Endothelial cell of umbilical vein (primary cell): ENCODE results near the gene CDH22. TPM values are rescaled to one million over a fixed set of nuclear protein-coding genes. Genes with fewer than 3 reads are reported as not detected.

Experiments used
- BruUV-seq: library from RNA; stranded (reverse); fragments of 400-500 nt; replicated peaks from 2 replicates; lab custom pipeline; 2021; lab: Mats Ljungman, UMichigan
- CTCF ChIA-PET: fragments of 300-600, 350-600 bp; sonication (Branson Sonifier 250); formaldehyde crosslinking; loops from one replicate; lab custom pipeline; 2021; ENCODE audit warnings: antibody characterized with exemption, inconsistent platforms; lab: Charles Lee
- POLR2A ChIA-PET: fragments of 300-600, 350-600 bp; sonication (Branson Sonifier 250); formaldehyde crosslinking; loops from one replicate; lab custom pipeline; 2021; ENCODE audit warnings: antibody characterized with exemption, inconsistent platforms; lab: Charles Lee
- DNase-seq: peaks from one replicate; pipeline ENCODE4 v3.0.0-alpha.2; 2011; ENCODE audit warnings: low read depth, low spot score
- FAIRE-seq: peaks from 2 replicates; lab custom pipeline; 2011; peaks lifted over from hg19 to GRCh38; lab: Jason Lieb, UNC
- H2AFZ ChIP-seq: 2 replicates; pipeline ENCODE4 v1.6.0; 2012; ENCODE audit warnings: low read depth, low read length, control low read depth, inconsistent platforms
- H3K27ac ChIP-seq: 2 replicates; pipeline ENCODE4 v1.5.1; 2011; ENCODE audit warnings: low read depth, mild to moderate bottlenecking, control low read depth, low read length, moderate library complexity; ENCODE audit not compliant: insufficient read depth
- H3K27me3 ChIP-seq, 2 experiments: 2 replicates each; pipeline versions ENCODE4 v1.6.0 to v1.6.1; 2011; ENCODE audit warnings: low read length in 2 of 2, mixed read lengths in 1 of 2; ENCODE audit not compliant: control insufficient read depth in 2 of 2, insufficient read depth in 2 of 2
- H3K36me3 ChIP-seq, 2 experiments: 2 replicates in 1 of 2; 3 replicates in 1 of 2; pipeline ENCODE4 v1.5.1; 2011; ENCODE audit warnings: low read length in 2 of 2, mild to moderate bottlenecking in 1 of 2, moderate library complexity in 1 of 2; ENCODE audit not compliant: control insufficient read depth in 2 of 2, insufficient read depth in 2 of 2; ENCODE audit errors: extremely low read depth in 1 of 2
- H3K4me1 ChIP-seq: 3 replicates; pipeline ENCODE4 v1.5.1; 2011; ENCODE audit warnings: mild to moderate bottlenecking, low read length; ENCODE audit not compliant: control insufficient read depth, insufficient read depth; ENCODE audit errors: extremely low read depth
- H3K4me2 ChIP-seq: 2 replicates; pipeline ENCODE4 v1.6.1; 2011; ENCODE audit warnings: low read length, control low read depth, mixed read lengths; ENCODE audit not compliant: insufficient read depth
- H3K4me3 ChIP-seq, 3 experiments: fragments of 200-600 bp in 1 of 3; sonication (generic), shearing (Covaris generic) in 1 of 3; replicated peaks in 1 of 3; 2 replicates each; pipeline ENCODE4 v1.5.1; 2011 to 2016; ENCODE audit warnings: control low read depth in 3 of 3, low read length in 3 of 3, mild to moderate bottlenecking in 2 of 3, inconsistent platforms in 1 of 3, low read depth in 1 of 3, moderate library complexity in 1 of 3; ENCODE audit not compliant: insufficient read depth in 1 of 3
- H3K79me2 ChIP-seq: 2 replicates; pipeline ENCODE4 v1.6.0; 2012; ENCODE audit warnings: low read length, inconsistent platforms; ENCODE audit not compliant: control insufficient read depth, insufficient read depth
- H3K9ac ChIP-seq: replicated peaks from 2 replicates; pipeline ENCODE3; 2011; ENCODE audit warnings: low read length, control low read depth; ENCODE audit not compliant: insufficient read depth; ENCODE audit errors: extremely low read depth
- H3K9me1 ChIP-seq: replicated peaks from 3 replicates; pipeline ENCODE4 v1.6.0; 2011; ENCODE audit warnings: mild to moderate bottlenecking, low read length; ENCODE audit not compliant: control insufficient read depth, insufficient read depth; ENCODE audit errors: extremely low read depth
- H3K9me3 ChIP-seq: replicated peaks from 2 replicates; pipeline ENCODE4 v1.5.1; 2012; ENCODE audit warnings: low read length, inconsistent platforms; ENCODE audit not compliant: control insufficient read depth, insufficient read depth
- H4K20me1 ChIP-seq: replicated peaks from 2 replicates; pipeline ENCODE3; 2011; ENCODE audit warnings: mild to moderate bottlenecking, low read length; ENCODE audit not compliant: control insufficient read depth, insufficient read depth; ENCODE audit errors: extremely low read depth
- EZH2 ChIP-seq: IDR thresholded peaks from 2 replicates; pipeline ENCODE4 v1.6.1; 2012; ENCODE audit warnings: borderline replicate concordance, low read depth, mild to moderate bottlenecking, moderate library complexity, low read length, inconsistent platforms; ENCODE audit not compliant: severe bottlenecking
- FOS ChIP-seq: IDR thresholded peaks from 2 replicates; pipeline ENCODE4 v1.6.1; 2011; ENCODE audit warnings: mild to moderate bottlenecking, low read length, moderate library complexity, borderline replicate concordance; ENCODE audit not compliant: insufficient read depth
- GATA2 ChIP-seq: IDR thresholded peaks from 2 replicates; pipeline ENCODE4 v1.7.0; 2011; ENCODE audit warnings: low read depth, mild to moderate bottlenecking, moderate library complexity, mixed read lengths, low read length; ENCODE audit not compliant: insufficient read length, insufficient read depth
- JUN ChIP-seq: IDR thresholded peaks from 2 replicates; pipeline ENCODE4 v1.6.1; 2011; ENCODE audit warnings: borderline replicate concordance, low read depth; ENCODE audit not compliant: insufficient read length, insufficient read depth
- MAX ChIP-seq: IDR thresholded peaks from 2 replicates; pipeline ENCODE4 v1.6.1; 2011; ENCODE audit not compliant: insufficient read depth, insufficient read length
- MYC ChIP-seq: IDR thresholded peaks from one replicate; pipeline ENCODE4 v1.6.1; 2011; ENCODE audit warnings: mild to moderate bottlenecking, low read depth, low read length
- POLR2A ChIP-seq: IDR thresholded peaks from 2 replicates; pipeline ENCODE4 v1.6.1; 2012; ENCODE audit warnings: low read depth, mild to moderate bottlenecking, control low read depth, low read length
- POLR2AphosphoS5 ChIP-seq: IDR thresholded peaks from 2 replicates; pipeline ENCODE4 v1.6.1; 2012; ENCODE audit warnings: low read depth, mild to moderate bottlenecking, control low read depth, low read length, moderate library complexity; ENCODE audit not compliant: insufficient read depth
- dilution Hi-C: fragments of 300-500 bp; cut with MboI; formaldehyde crosslinking; loops from one replicate; pipeline ENCODE4 v1.15.0; 2019; ENCODE audit warnings: low sequenced_read_pairs; ENCODE audit not compliant: extremely low pct_ligation_motif_present
- intact Hi-C: fragments of 100-400 bp; cut with micrococcal nuclease; formaldehyde crosslinking; loops from one replicate; pipeline ENCODE4 v1.10.0; 2022
- polyA plus RNA-seq, 4 experiments: library from polyadenylated mRNA; depleted of rRNA in 3 of 4; stranded (reverse) in 3 of 4; unstranded in 1 of 4; fragments of >200 nt; gene quantifications; 2 replicates each; pipeline versions ENCODE4 v1.2.1 to v1.2.3, GENCODE V29; 2011 to 2012; ENCODE audit warnings: missing spikeins in 1 of 4
- total RNA-seq: library from RNA; stranded (reverse); gene quantifications from 2 replicates; pipeline ENCODE4 v1.2.3, GENCODE V29; 2021
- TF ChIP-seq, protein P1 (sequence below), 2 donors: IDR thresholded peaks; 1 replicate in 1 of 2; 2 replicates in 1 of 2; pipeline ENCODE4 v1.5.1; 2011; ENCODE audit warnings: low read length in 2 of 2, mild to moderate bottlenecking in 2 of 2, moderate library complexity in 2 of 2, control low read depth in 1 of 2, inconsistent platforms in 1 of 2, low read depth in 1 of 2; ENCODE audit not compliant: insufficient read depth in 1 of 2; ENCODE audit errors: extremely low read depth in 1 of 2

The CDH22 gene
- total and polyA plus RNA-seq, 2 donors (not counting 3 experiments of a cell fraction or from before 2014, with no cell fraction given): not detected

DNA sequence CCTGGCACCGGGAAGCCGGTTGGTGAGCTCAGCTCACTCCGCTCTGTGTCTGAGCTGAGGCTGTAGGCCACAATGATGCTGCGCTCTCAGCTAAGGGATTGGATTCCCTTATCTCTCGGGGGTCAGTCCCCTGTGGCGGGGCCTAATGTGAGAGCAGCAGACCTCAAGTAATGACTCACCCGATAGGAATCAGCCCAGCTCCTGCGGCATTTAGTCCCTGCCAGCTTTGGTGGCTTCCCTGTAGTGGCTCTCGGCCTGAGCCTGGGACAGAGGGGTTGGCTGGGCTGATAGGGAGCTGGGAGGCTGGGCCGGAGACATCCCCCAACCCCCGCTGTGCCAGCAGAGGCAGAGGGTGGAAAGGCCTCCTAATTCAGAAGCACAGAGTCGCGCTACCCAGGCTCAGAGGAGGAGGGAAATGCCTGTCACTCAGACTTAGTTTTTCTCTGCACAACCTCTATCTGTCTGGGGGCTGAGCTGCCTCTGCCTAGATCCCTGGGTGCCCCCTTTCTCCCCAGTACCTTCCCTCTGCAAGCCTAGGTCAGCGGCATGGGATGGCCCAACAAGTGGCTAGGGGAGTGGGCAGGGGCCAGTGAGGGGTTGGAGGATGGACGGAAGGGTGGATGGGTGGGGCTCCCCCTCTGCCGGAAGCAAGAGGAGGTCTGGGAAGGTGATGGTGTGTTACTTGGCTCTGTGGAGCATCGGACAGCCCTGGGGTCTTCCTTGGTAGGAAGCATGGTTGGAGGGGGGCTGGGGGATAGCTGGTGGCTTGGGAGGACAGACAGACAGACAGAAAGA is 92.2 kb downstream of the CDH22 start:
- CTCF ChIA-PET: interaction anchor here (0.7 kb wide), 1 partner anchor 91 kb away, joined by 3 read pairs; no protein-coding TSS in a partner anchor
- no TSS peak for BruUV-seq
- no peaks in the 10 kb centered on the region for H3K9me1 ChIP-seq
- no peak overlapping the region for H2AFZ ChIP-seq
- H3K27ac ChIP-seq: no peak overlapping the region
- H3K9ac ChIP-seq: no peak overlapping the region
- H3K79me2 ChIP-seq: no peaks in the 10 kb centered on the region
- no peaks in the 10 kb centered on the region for H3K9me3 ChIP-seq
- no peak overlapping the region for H3K4me3 ChIP-seq
- FAIRE-seq (peak; percentile 78), DNase-seq (peak; percentile 18)
- no peaks in the 10 kb centered on the region for H3K27me3 ChIP-seq
- H3K36me3 ChIP-seq: no peaks in the 10 kb centered on the region
- dilution Hi-C loops: no loop called here
- POLR2A ChIA-PET: no interaction called here
- H4K20me1 ChIP-seq: no peaks in the 10 kb centered on the region
- H3K4me2 ChIP-seq: peak overlapping the region; percentile 4
- peaks cover 9% of the 10 kb centered on the region for H3K4me1 ChIP-seq
- intact Hi-C loops: loop anchor here (1.0 kb wide), 1 partner anchor 10 kb away; no protein-coding TSS in a partner anchor
- TF ChIP-seq JUN: peak; percentile 45
- TF ChIP-seq FOS: peak; percentile 30
- no peak for TF ChIP-seq POLR2A
- peak; percentile 66 for TF ChIP-seq GATA2

DNA sequence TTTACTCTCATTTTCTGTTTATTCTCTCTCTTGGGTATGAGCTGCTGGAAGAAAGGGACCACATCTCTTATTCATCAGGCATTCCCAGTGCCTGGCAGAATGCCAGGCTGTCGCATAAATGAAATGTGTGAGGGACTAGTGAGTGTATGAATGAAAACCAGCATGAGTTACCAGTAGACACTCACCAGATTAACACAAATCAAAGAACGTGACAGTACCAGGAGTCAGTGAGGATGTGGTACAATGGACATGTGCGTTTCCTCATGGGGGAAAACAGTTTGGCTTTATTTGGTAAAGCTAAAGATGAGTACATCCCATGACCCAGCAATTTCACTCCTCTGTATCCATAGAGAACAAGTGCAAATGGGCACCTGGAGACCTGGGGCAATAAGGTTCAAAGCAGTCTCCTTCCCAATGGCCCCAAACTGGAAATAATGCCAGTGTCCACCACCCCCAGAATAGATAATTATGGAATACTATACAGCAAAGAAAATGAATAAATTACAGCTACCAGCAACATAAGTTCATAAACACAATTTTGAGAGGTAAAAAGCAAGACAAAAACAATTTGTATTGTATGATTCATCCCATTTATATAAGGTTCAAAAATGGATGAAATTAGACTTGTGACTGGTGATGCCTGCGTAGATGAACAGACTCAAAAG is 93.3 kb downstream of the CDH22 start:
- Histone ChIP-seq H3K4me3 (no peak overlapping the region), H3K9ac (no peak overlapping the region), H3K27ac (no peak overlapping the region), H3K79me2 (no peaks in the 10 kb centered on the region), H3K36me3 (no peaks in the 10 kb centered on the region), H3K27me3 (no peaks in the 10 kb centered on the region), H4K20me1 (no peaks in the 10 kb centered on the region), H2AFZ (no peak overlapping the region), H3K9me3 (no peaks in the 10 kb centered on the region), H3K9me1 (no peaks in the 10 kb centered on the region), H3K4me2 (no peak overlapping the region), H3K4me1 (peaks cover 9% of the 10 kb centered on the region)
- DNase-seq (no peak), FAIRE-seq (no peak)
- intact Hi-C loops: no loop called here
- no TSS peak for BruUV-seq
- CTCF ChIA-PET: interaction anchor here (0.6 kb wide), 1 partner anchor 9 kb away, joined by 3 read pairs; no protein-coding TSS in a partner anchor
- POLR2A ChIA-PET: no interaction called here
- dilution Hi-C loops: no loop called here
- no peak for TF ChIP-seq MYC
- TF ChIP-seq POLR2AphosphoS5: no peak
- TF ChIP-seq POLR2A: no peak
- TF ChIP-seq JUN: no peak
- TF ChIP-seq, protein P1, sequence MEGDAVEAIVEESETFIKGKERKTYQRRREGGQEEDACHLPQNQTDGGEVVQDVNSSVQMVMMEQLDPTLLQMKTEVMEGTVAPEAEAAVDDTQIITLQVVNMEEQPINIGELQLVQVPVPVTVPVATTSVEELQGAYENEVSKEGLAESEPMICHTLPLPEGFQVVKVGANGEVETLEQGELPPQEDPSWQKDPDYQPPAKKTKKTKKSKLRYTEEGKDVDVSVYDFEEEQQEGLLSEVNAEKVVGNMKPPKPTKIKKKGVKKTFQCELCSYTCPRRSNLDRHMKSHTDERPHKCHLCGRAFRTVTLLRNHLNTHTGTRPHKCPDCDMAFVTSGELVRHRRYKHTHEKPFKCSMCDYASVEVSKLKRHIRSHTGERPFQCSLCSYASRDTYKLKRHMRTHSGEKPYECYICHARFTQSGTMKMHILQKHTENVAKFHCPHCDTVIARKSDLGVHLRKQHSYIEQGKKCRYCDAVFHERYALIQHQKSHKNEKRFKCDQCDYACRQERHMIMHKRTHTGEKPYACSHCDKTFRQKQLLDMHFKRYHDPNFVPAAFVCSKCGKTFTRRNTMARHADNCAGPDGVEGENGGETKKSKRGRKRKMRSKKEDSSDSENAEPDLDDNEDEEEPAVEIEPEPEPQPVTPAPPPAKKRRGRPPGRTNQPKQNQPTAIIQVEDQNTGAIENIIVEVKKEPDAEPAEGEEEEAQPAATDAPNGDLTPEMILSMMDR (IDR thresholded peaks at IDR 0.05; ENCODE audit: extremely low read depth in 1 of 2, insufficient read depth in 1 of 2, low read depth in 1 of 2, low read length in 2 of 2): no peak
- TF ChIP-seq MAX: no peak
- no peak for TF ChIP-seq GATA2
- TF ChIP-seq EZH2: no peak
- no peak for TF ChIP-seq FOS
